Activated CD4-positive, CD25-positive, alpha-beta regulatory T cell (primary cell): Measurements from ENCODE around the gene TAP2.

Experiments
- DNase-seq, 4 experiments: peaks; one replicate each; lab custom pipeline; 2025; lab: John Stamatoyannopoulos, UW

The TAP2 gene

GRCh38 chr6:32790306-32790705 lies 48.2 kb downstream of the TAP2 start:
- DNase-seq: no peak
